GM12892 (cell line): Measurements from ENCODE around the gene CHMP2A.

Source experiments
- POLR2A ChIP-seq: IDR thresholded peaks from 2 replicates; pipeline ENCODE4 v1.6.1; 2011; ENCODE audit warnings: low read depth, low read length, control low read depth
- POLR2AphosphoS5 ChIP-seq: IDR thresholded peaks from 2 replicates; pipeline ENCODE4 v1.6.1; 2011; ENCODE audit warnings: low read depth, low read length, control low read depth
- TAF1 ChIP-seq: IDR thresholded peaks from 2 replicates; pipeline ENCODE4 v1.6.1; 2011; ENCODE audit warnings: low read depth, mild to moderate bottlenecking, control low read depth, low read length, borderline replicate concordance

GRCh38 chr19:58585442-58586132, 30.7 kb upstream of the CHMP2A start:
- no peak for TF ChIP-seq POLR2A
- TF ChIP-seq TAF1: no peak
- no peak for TF ChIP-seq POLR2AphosphoS5
